GM18951 (cell line): Measurements from ENCODE around the gene SAMHD1.
"Not testable (repeated sequence)": the region's sequence is repeated elsewhere in the genome, so short reads cannot be mapped to it uniquely, and the experiment has no call there.

Experiments
- POLR2A ChIP-seq: IDR thresholded peaks from 4 replicates; pipeline ENCODE4 v1.6.1; 2011; ENCODE audit warnings: mild to moderate bottlenecking; ENCODE audit not compliant: insufficient read length, insufficient read depth; ENCODE audit errors: extremely low read depth
- in situ Hi-C: fragments of 300-500 bp; cut with MboI; formaldehyde crosslinking; loops from one replicate; pipeline ENCODE4 v1.12.0; 2022; ENCODE audit warnings: low sequenced_read_pairs, mixed read lengths, inconsistent platforms; ENCODE audit not compliant: unreplicated experiment

SAMHD1 gene

GRCh38 chr20:36932476-36933426 is 18.8 kb downstream of the SAMHD1 start:
- in situ Hi-C loops: no loop called here
- TF ChIP-seq POLR2A: no peak

GRCh38 chr20:36932067-36932466 is 19.4 kb downstream of the SAMHD1 start:
- in situ Hi-C loops: not testable (repeated sequence)

GRCh38 chr20:36929691-36930090 is 21.8 kb downstream of the SAMHD1 start:
- in situ Hi-C loops: no loop called here
- TF ChIP-seq POLR2A: no peak

DNA sequence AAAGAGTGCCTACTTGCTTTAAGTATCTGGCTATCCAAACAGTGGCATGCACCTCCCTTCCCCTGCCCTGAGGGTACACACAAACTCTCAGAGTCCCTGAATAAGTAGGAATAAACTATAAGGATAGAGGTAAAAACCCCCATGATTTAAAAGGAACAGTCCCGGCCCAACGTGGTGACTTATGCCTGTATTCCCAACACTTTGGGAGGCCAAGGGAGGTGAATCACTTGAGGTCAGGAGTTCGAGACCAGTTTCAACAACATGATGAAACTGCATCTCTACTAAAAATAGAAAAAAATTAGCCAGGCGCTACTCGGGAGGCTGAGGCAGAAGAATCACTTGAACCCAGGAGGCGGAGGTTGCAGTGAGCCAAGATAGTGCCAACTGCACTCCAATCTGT is 22.2 kb downstream of the SAMHD1 start:
- in situ Hi-C loops: no loop called here
- no peak for TF ChIP-seq POLR2A

GRCh38 chr20:36927704-36928103 is 23.8 kb downstream of the SAMHD1 start:
- in situ Hi-C loops: no loop called here

DNA sequence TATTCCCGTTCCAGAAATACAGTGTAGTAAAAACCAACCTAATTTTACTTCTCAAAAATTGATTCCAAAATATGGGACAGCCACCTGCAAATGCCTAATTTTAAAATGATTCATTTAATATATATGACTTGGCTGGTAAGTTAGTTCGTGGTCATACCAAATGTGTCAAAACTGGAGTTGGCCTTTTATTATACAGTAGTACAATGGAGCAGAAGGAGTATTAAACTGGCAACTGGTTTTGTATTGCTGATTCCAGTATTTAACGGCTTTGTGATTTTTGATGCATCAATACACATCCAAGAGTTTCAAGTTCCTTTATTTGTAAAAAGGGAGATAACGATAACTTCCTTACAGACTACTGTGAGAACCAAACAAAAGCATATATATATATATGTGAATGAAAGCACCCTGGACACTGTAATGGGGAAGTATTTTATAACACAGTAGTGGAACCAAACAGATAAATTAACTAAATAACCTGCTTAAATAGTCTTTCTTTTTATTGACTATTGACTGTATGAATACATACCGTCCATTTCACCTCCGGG is 24.8 kb downstream of the SAMHD1 start:
- TF ChIP-seq POLR2A: no peak
- in situ Hi-C loops: no loop called here

More at GRCh38 chr20:36927704-36928103, 23.8 kb downstream of the SAMHD1 start:
- no peak for TF ChIP-seq POLR2A

DNA sequence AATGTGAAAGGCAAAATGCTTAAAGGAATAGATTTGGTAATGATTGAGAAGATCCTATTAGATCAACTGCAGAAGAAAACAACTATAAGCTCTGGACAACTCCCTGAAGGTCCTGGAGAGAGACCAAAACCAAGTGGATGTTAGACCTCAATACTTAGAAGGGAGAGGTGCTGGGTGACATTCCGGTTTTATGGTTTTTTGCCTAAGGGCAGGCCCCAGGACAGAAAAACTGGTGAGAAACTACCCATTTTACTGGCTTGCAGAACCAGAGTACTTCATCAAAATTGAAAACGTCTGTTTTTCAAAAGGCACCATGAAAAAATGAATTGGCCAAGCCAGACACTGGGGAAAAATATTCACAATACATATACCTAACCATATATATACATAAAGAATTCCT is 26.3 kb downstream of the SAMHD1 start:
- in situ Hi-C loops: no loop called here
- no peak for TF ChIP-seq POLR2A

DNA sequence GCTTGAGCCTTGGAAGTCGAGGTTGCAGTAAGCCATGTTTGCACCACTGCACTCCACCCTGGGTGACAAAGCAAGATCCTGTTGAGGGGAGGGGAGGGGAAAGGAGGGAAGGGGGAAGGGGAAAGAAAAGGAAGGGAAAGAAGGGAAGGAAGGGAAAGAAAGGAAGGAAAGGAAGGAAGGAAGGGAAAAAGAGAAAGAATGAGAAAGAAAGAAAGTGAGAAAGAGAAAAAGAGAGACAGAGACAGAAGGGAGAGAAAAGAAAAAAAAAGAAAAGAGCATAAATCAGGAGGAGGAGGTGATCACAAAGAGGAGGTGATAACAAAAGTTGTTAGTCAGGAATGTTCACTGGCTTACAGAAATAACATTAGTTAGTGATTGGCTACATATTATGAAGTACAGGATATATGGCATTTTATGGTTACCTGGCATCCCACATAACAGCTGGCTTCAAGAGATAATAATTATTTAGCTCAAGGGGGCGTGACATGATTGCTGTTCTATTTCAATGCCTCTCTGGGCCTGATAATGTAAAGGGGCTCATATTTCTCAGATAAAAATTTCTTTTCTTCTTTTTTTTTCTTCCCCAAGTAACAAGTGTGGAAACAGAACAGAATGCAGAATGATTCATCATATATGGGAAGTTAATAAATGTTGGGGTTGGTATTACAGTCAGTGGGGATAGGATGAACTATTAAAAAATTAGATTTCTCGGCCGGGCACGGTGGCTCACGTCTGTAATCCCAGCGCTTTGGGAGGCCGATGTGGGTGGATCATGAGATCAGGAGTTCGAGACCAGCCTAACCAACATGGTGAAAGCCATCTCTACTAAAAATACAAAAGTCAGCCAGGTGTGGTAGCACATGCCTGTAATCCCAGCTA is 27.1 kb downstream of the SAMHD1 start:
- in situ Hi-C loops: no loop called here
- no peak for TF ChIP-seq POLR2A

DNA sequence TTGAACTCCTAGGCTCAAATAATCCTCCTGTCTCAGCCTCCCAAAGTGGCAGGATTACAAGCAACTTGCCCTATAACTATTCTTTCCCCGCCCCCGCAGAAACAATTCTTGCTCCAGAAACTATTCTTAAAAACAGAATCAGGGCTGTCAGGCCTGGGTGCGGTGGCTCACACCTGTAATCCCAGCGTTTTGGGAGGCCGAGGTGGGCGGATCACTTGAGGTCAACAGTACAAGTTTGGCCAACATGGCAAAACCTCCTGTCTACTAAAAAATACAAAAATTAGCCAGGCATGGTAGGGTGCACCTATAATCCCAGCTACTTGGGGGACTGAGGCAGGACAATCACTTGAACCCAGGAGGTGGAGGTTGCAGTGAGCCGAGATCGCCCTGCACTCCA is 31.2 kb downstream of the SAMHD1 start:
- no peak for TF ChIP-seq POLR2A
- in situ Hi-C loops: no loop called here

GRCh38 chr20:36919715-36920333 is 31.7 kb downstream of the SAMHD1 start:
- TF ChIP-seq POLR2A: no peak
- in situ Hi-C loops: no loop called here

GRCh38 chr20:36917943-36918342 is 33.6 kb downstream of the SAMHD1 start:
- TF ChIP-seq POLR2A: no peak
- in situ Hi-C loops: no loop called here

GRCh38 chr20:36917240-36917639 is 34.3 kb downstream of the SAMHD1 start:
- in situ Hi-C loops: no loop called here
- no peak for TF ChIP-seq POLR2A

GRCh38 chr20:36916199-36916598 is 35.3 kb downstream of the SAMHD1 start:
- no peak for TF ChIP-seq POLR2A

More at GRCh38 chr20:36916199-36916598, 35.3 kb downstream of the SAMHD1 start:
- in situ Hi-C loops: no loop called here
